OCI-LY3 (cell line): Measurements from ENCODE around the gene USP33.

ENCODE experiments used
- H2AFZ ChIP-seq: fragments of 200-600, 300-600 bp; shearing (Covaris generic); 2 replicates; pipeline ENCODE4 v1.6.0; 2014; ENCODE audit warnings: antibody characterized with exemption, low read depth, low read length
- H3K27ac ChIP-seq: fragments of 200-600, 300-600 bp; sonication (generic); 2 replicates; pipeline ENCODE4 v1.5.1; 2014; ENCODE audit warnings: mild to moderate bottlenecking, low read length, moderate library complexity, mixed read lengths
- H3K27me3 ChIP-seq: fragments of 200-600, 300-600 bp; sonication (generic); 2 replicates; pipeline ENCODE4 v1.6.1; 2014; ENCODE audit warnings: low read depth, low read length, mixed read lengths
- H3K36me3 ChIP-seq: fragments of 200-600, 300-600 bp; sonication (generic); replicated peaks from 2 replicates; pipeline ENCODE3; 2014; ENCODE audit warnings: low read depth, low read length, mixed read lengths
- H3K4me1 ChIP-seq: fragments of 300-600, 200-600 bp; sonication (generic); 2 replicates; pipeline ENCODE4 v1.6.1; 2014; ENCODE audit warnings: low read length, mixed read lengths
- H3K4me2 ChIP-seq: fragments of 200-600, 300-600 bp; sonication (generic); 2 replicates; pipeline ENCODE4 v1.6.1; 2014; ENCODE audit warnings: low read length, mixed read lengths
- H3K4me3 ChIP-seq: fragments of 300-600, 200-600 bp; sonication (generic); 2 replicates; pipeline ENCODE4 v1.5.1; 2014; ENCODE audit warnings: antibody characterized with exemption, mild to moderate bottlenecking, low read length, moderate library complexity
- H3K79me2 ChIP-seq: fragments of 300-600, 200-600 bp; shearing (Covaris generic); 2 replicates; pipeline ENCODE4 v1.6.1; 2014; ENCODE audit warnings: mild to moderate bottlenecking, low read length, mixed read lengths
- H3K9ac ChIP-seq: fragments of 300-600, 200-600 bp; shearing (Covaris generic); 2 replicates; pipeline ENCODE4 v1.6.0; 2014; ENCODE audit warnings: mild to moderate bottlenecking, low read length, moderate library complexity
- H3K9me3 ChIP-seq: fragments of 200-600, 300-600 bp; shearing (Covaris generic); 2 replicates; pipeline ENCODE4 v1.6.1; 2014; ENCODE audit warnings: low read length, mixed read lengths; ENCODE audit not compliant: insufficient read depth
- H4K20me1 ChIP-seq: fragments of 200-600, 300-600 bp; sonication (generic); 2 replicates; pipeline ENCODE4 v1.6.1; 2016; ENCODE audit warnings: low read length, mixed read lengths; ENCODE audit not compliant: insufficient read depth
- CTCF ChIP-seq: fragments of 200-600, 300-600 bp; sonication (generic); IDR thresholded peaks from 2 replicates; pipeline ENCODE4 v1.5.1; 2014; ENCODE audit warnings: antibody characterized with exemption, low read length, low read depth
- EZH2phosphoT487 ChIP-seq: fragments of 200-600 bp; shearing (Covaris generic); IDR thresholded peaks from 2 replicates; pipeline ENCODE4 v1.6.1; 2018; ENCODE audit warnings: antibody characterized with exemption, mixed run types, low read depth

USP33 gene

GRCh38 chr1:77688939-77689338 is 70.7 kb downstream of the USP33 start:
- Histone ChIP-seq H3K27ac (no peak overlapping the region), H3K9me3 (no peaks in the 10 kb centered on the region), H3K9ac (no peak overlapping the region), H2AFZ (no peak overlapping the region), H3K4me2 (no peak overlapping the region), H3K4me3 (no peak overlapping the region), H3K79me2 (peaks cover 4% of the 10 kb centered on the region; the same call in 1 of the 2 replicates), H3K4me1 (peaks cover 6% of the 10 kb centered on the region), H3K36me3 (no peaks in the 10 kb centered on the region), H4K20me1 (no peaks in the 10 kb centered on the region), H3K27me3 (no peaks in the 10 kb centered on the region)
- no peak for TF ChIP-seq CTCF
- TF ChIP-seq EZH2phosphoT487 = no peak

DNA sequence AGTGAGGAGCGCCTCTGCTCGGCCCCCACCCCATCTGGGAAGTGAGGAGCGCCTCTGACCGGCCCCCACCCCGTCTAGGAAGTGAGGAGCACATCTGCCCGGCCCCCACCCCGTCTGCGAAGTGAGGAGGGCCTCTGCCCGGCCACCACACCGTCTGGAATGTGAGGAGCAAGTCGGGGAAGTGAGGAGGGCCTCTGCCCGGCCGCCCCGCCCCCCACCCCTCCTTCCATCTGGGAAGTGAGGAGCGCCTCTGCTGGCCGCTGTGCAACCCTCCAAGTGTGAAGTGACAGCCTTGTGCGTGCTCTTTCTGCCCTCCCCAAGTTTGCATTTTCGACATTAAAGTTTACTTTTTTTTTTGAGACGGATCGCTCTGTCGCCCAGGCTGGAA is 72.1 kb downstream of the USP33 start:
- Histone ChIP-seq H3K4me2 (no peak overlapping the region), H3K9me3 (no peaks in the 10 kb centered on the region), H3K9ac (no peak overlapping the region), H3K4me3 (no peak overlapping the region), H3K4me1 (peaks cover 7% of the 10 kb centered on the region), H2AFZ (no peak overlapping the region), H3K27me3 (no peaks in the 10 kb centered on the region), H3K27ac (no peak overlapping the region), H4K20me1 (no peaks in the 10 kb centered on the region), H3K79me2 (peaks cover 6% of the 10 kb centered on the region), H3K36me3 (no peaks in the 10 kb centered on the region)
- TF ChIP-seq CTCF = no peak
- TF ChIP-seq EZH2phosphoT487 = no peak

DNA sequence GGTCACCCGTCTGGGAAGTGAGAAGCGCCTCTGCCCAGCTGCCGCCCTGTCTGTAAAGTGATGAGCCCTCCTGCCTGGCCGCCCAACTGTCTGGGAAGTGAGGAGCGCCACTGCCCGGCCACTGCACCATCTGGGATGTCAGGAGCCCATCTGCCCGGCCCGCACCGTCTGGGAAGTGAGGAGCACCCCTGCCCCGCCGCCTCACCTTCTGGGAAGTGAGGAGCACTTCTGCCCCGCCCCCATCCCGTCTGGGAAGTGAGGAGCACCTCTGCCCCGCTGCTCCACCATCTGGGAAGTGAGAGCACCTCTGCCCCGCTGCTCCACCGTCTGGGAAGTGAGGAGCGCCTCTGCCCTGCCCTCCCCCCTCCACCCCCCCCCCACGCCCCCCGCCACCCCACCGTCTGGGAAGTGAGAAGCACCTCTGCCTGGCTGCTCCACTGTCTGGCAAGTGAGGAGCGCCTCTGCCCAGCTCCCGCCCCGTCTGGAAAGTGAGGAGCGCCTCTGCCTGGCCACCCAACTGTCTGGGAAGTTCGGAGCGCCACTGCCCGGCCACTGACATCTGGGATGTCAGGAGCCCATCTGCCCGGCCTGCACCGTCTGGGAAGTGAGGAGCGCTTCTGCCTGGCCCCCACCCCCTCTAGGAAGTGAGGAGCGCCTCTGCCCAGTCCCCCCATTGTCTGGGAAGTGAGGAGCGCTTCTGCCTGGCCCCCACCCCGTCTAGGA is 72.7 kb downstream of the USP33 start:
- H3K4me2 ChIP-seq = no peak overlapping the region

More for the DNA sequence above, 72.7 kb downstream of the USP33 start:
- Histone ChIP-seq H3K9me3 (no peaks in the 10 kb centered on the region), H3K27me3 (no peaks in the 10 kb centered on the region), H3K36me3 (no peaks in the 10 kb centered on the region), H2AFZ (no peak overlapping the region), H3K4me1 (peaks cover 7% of the 10 kb centered on the region), H4K20me1 (no peaks in the 10 kb centered on the region), H3K4me3 (no peak overlapping the region), H3K9ac (no peak overlapping the region), H3K79me2 (peaks cover 11% of the 10 kb centered on the region), H3K27ac (no peak overlapping the region)
- no peak for TF ChIP-seq CTCF
- TF ChIP-seq EZH2phosphoT487 = no peak
